Endodermal cell (in vitro differentiated cells): ENCODE measurements around the gene AFF3. TPM values are rescaled to one million over a fixed set of nuclear protein-coding genes. Genes with fewer than 3 reads are reported as not detected.

ENCODE experiments used
- DNase-seq: peaks from one replicate; pipeline ENCODE4 v3.0.0-alpha.2; 2017
- H3K27ac ChIP-seq: 2 replicates; pipeline ENCODE4 v1.5.1; 2013; ENCODE audit warnings: mild to moderate bottlenecking, low read depth, low read length, moderate library complexity
- H3K27me3 ChIP-seq: 2 replicates; pipeline ENCODE4 v1.6.1; 2013; ENCODE audit warnings: mild to moderate bottlenecking, low read length, moderate library complexity; ENCODE audit not compliant: insufficient read depth, control insufficient read depth, poor library complexity, severe bottlenecking
- H3K36me3 ChIP-seq: 2 replicates; pipeline ENCODE4 v1.7.0; 2013; ENCODE audit warnings: mild to moderate bottlenecking, low read length, moderate library complexity; ENCODE audit not compliant: control insufficient read depth, insufficient read depth
- H3K4me1 ChIP-seq: one replicate; pipeline ENCODE4 v1.7.0; 2013; ENCODE audit warnings: low read length; ENCODE audit not compliant: control insufficient read depth, insufficient read depth
- H3K4me3 ChIP-seq: 2 replicates; pipeline ENCODE4 v1.5.1; 2013; ENCODE audit warnings: mild to moderate bottlenecking, low read length, moderate library complexity
- H3K9ac ChIP-seq: 2 replicates; pipeline ENCODE4 v1.6.1; 2013; ENCODE audit warnings: mild to moderate bottlenecking, low read length, moderate library complexity; ENCODE audit not compliant: poor library complexity, severe bottlenecking; ENCODE audit errors: extremely low read depth
- H3K9me3 ChIP-seq: 2 replicates; pipeline ENCODE4 v1.6.1; 2013; ENCODE audit warnings: mild to moderate bottlenecking, low read length, moderate library complexity; ENCODE audit not compliant: control insufficient read depth
- H3K27ac Mint-ChIP-seq: 2 replicates; pipeline ENCODE4 v1.8.0; 2020; ENCODE audit warnings: mixed read lengths
- H3K27me3 Mint-ChIP-seq: 2 replicates; pipeline ENCODE4 v1.8.0; 2021; ENCODE audit warnings: mild to moderate bottlenecking, mixed read lengths; ENCODE audit not compliant: insufficient read depth
- H3K36me3 Mint-ChIP-seq: 2 replicates; pipeline ENCODE4 v1.8.0; 2020; ENCODE audit warnings: low read depth, mixed read lengths
- H3K4me1 Mint-ChIP-seq: 2 replicates; pipeline ENCODE4 v1.8.0; 2020; ENCODE audit warnings: mixed read lengths
- H3K4me3 Mint-ChIP-seq: 2 replicates; pipeline ENCODE4 v1.8.0; 2020; ENCODE audit warnings: mild to moderate bottlenecking, moderate library complexity, mixed read lengths
- H3K9me3 Mint-ChIP-seq: 2 replicates; pipeline ENCODE4 v1.8.0; 2020; ENCODE audit warnings: mild to moderate bottlenecking, mixed read lengths
- CTCF ChIP-seq: fragments of 200-600 bp; sonication (generic); conservative IDR thresholded peaks from 2 replicates; pipeline ENCODE4 v1.5.0; 2021; ENCODE audit warnings: antibody characterized with exemption, mild to moderate bottlenecking
- WGBS, 2 experiments: methylation state at CpG; one replicate each; pipeline versions ENCODE4 v1.1.5 to v1.1.7; 2013; ENCODE audit warnings: missing lambda C conversion rate in 2 of 2, mixed read lengths in 1 of 2; ENCODE audit not compliant: insufficient coverage in 1 of 2, insufficient read length in 1 of 2; 5-methylcytosine and 5-hydroxymethylcytosine counted together
- total RNA-seq, 2 donors: library from RNA; stranded (reverse); fragmentation: NEBNext Ultra II Directional in 1 of 2; extraction: Animal tissue kit (Norgen Biotek cat#: 25700) in 1 of 2; gene quantifications; 2 replicates in 1 of 2; 3 replicates in 1 of 2; pipeline ENCODE4 v1.2.1, GENCODE V29; 2021

AFF3 gene
- total RNA-seq, 2 donors from 2014 or later: 0.62 to 0.73 TPM

- H3K27me3 Mint-ChIP-seq: peaks cover 13% of the 10 kb centered on the region
- H3K9me3 Mint-ChIP-seq: peaks cover 5% of the 10 kb centered on the region
- H3K27ac Mint-ChIP-seq: no peak overlapping the region
- no peaks in the 10 kb centered on the region for H3K36me3 Mint-ChIP-seq
- H3K27me3 ChIP-seq: peaks cover 23% of the 10 kb centered on the region
- 91 to 92% methylated on average over 12 of the region's 12 CpGs for WGBS, 2 experiments
- H3K4me1 Mint-ChIP-seq: no peaks in the 10 kb centered on the region
- H3K27ac ChIP-seq: no peak overlapping the region
- H3K4me3 ChIP-seq: no peak overlapping the region
- H3K9me3 ChIP-seq: no peaks in the 10 kb centered on the region
- H3K4me1 ChIP-seq: no peaks in the 10 kb centered on the region
- H3K9ac ChIP-seq: no peak overlapping the region
- no peak for TF ChIP-seq CTCF
- DNase-seq: no peak
- no peak overlapping the region for H3K4me3 Mint-ChIP-seq
- H3K36me3 ChIP-seq: no peaks in the 10 kb centered on the region
These were observed 172.0 kb downstream of the AFF3 start for GRCh38 chr2:99970292-99970868.

GRCh38 chr2:99961196-99961913, 181.0 kb downstream of the AFF3 start:
- Histone ChIP-seq H3K9ac (no peak overlapping the region), H3K9me3 (no peaks in the 10 kb centered on the region), H3K27ac (peak overlapping the region; percentile 2), H3K4me3 (no peak overlapping the region), H3K36me3 (no peaks in the 10 kb centered on the region), H3K27me3 (no peaks in the 10 kb centered on the region), H3K4me1 (no peaks in the 10 kb centered on the region)
- Mint-ChIP-seq H3K4me3 (no peak overlapping the region), H3K36me3 (no peaks in the 10 kb centered on the region), H3K27me3 (no peaks in the 10 kb centered on the region), H3K27ac (no peak overlapping the region), H3K4me1 (peaks cover 13% of the 10 kb centered on the region), H3K9me3 (no peaks in the 10 kb centered on the region)
- no peak for TF ChIP-seq CTCF
- DNase-seq: no peak
- WGBS, 2 experiments: 93 to 94% methylated on average over 4 to 9 of the region's 9 CpGs

GRCh38 chr2:99960790-99961189, 181.6 kb downstream of the AFF3 start:
- H3K4me1 Mint-ChIP-seq: peaks cover 13% of the 10 kb centered on the region
- H3K4me1 ChIP-seq: no peaks in the 10 kb centered on the region
- no peak overlapping the region for H3K4me3 Mint-ChIP-seq
- 44 to 84% methylated on average over 1 to 3 of the region's 3 CpGs for WGBS, 2 experiments
- no peaks in the 10 kb centered on the region for H3K27me3 Mint-ChIP-seq
- H3K27ac ChIP-seq: peak overlapping the region; percentile 2
- no peak for TF ChIP-seq CTCF
- DNase-seq: no peak
- no peak overlapping the region for H3K4me3 ChIP-seq
- H3K27ac Mint-ChIP-seq: no peak overlapping the region
- H3K36me3 ChIP-seq: no peaks in the 10 kb centered on the region
- no peaks in the 10 kb centered on the region for H3K9me3 ChIP-seq
- H3K27me3 ChIP-seq: no peaks in the 10 kb centered on the region
- no peaks in the 10 kb centered on the region for H3K36me3 Mint-ChIP-seq
- no peak overlapping the region for H3K9ac ChIP-seq
- H3K9me3 Mint-ChIP-seq: no peaks in the 10 kb centered on the region
